GM23338 (cell line): ENCODE measurements around the gene CHTF8. TPM values are rescaled to one million over a fixed set of nuclear protein-coding genes. Genes with fewer than 3 reads are reported as not detected.

ENCODE experiments used
- ATAC-seq: fragments of 200-7000 bp; cut with Tn5 transposase; 3 replicates; pipeline ENCODE4 v1.9.1; 2020
- DNase-seq: peaks from one replicate; pipeline ENCODE4 v3.0.0-alpha.2; 2015; ENCODE audit warnings: low spot score
- H2AFZ ChIP-seq: fragments of 200-600 bp; sonication (generic); 2 replicates; pipeline ENCODE4 v1.8.0; 2016; ENCODE audit warnings: antibody characterized with exemption, mild to moderate bottlenecking, moderate library complexity
- H3F3A ChIP-seq: fragments of 200-600 bp; sonication (generic); replicated peaks from 2 replicates; pipeline ENCODE4 v1.8.0; 2017; ENCODE audit warnings: antibody characterized with exemption, mixed run types, low read depth
- H3K27ac ChIP-seq: fragments of 200-600 bp; sonication (generic); 2 replicates; pipeline ENCODE4 v1.6.1; 2016; ENCODE audit warnings: low read depth
- H3K27me3 ChIP-seq: fragments of 200-600 bp; sonication (generic); 2 replicates; pipeline ENCODE4 v1.8.0; 2016; ENCODE audit warnings: mild to moderate bottlenecking, mixed run types, moderate library complexity; ENCODE audit not compliant: insufficient read depth
- H3K36me3 ChIP-seq: fragments of 200-600 bp; sonication (generic); 2 replicates; pipeline ENCODE4 v1.8.0; 2016; ENCODE audit warnings: mild to moderate bottlenecking; ENCODE audit not compliant: insufficient read depth
- H3K4me1 ChIP-seq: fragments of 200-600 bp; sonication (generic); 2 replicates; pipeline ENCODE4 v1.8.0; 2016; ENCODE audit warnings: mild to moderate bottlenecking, moderate library complexity; ENCODE audit not compliant: insufficient read depth
- H3K4me2 ChIP-seq: fragments of 200-600 bp; sonication (generic); 2 replicates; pipeline ENCODE4 v1.7.1; 2017; ENCODE audit warnings: mixed run types
- H3K4me3 ChIP-seq: fragments of 200-600 bp; sonication (generic); 2 replicates; pipeline ENCODE4 v1.6.1; 2016; ENCODE audit warnings: mixed run types
- H3K79me2 ChIP-seq: fragments of 200-600 bp; sonication (generic); replicated peaks from 2 replicates; pipeline ENCODE4 v1.8.0; 2017; ENCODE audit warnings: mild to moderate bottlenecking; ENCODE audit not compliant: insufficient read depth
- H3K9me2 ChIP-seq: fragments of 200-600 bp; sonication (generic); 2 replicates; pipeline ENCODE4 v1.8.0; 2017; ENCODE audit not compliant: insufficient read depth
- H4K20me1 ChIP-seq: fragments of 200-600 bp; sonication (generic); replicated peaks from 2 replicates; pipeline ENCODE4 v1.8.0; 2017; ENCODE audit warnings: mild to moderate bottlenecking; ENCODE audit not compliant: insufficient read depth
- H3K27ac Mint-ChIP-seq: 2 replicates; pipeline ENCODE4 v1.8.0; 2020; ENCODE audit warnings: inconsistent platforms, mild to moderate bottlenecking, moderate library complexity, mixed read lengths
- H3K27me3 Mint-ChIP-seq: 3 replicates; pipeline ENCODE4 v1.8.0; 2022; ENCODE audit warnings: low read depth, mild to moderate bottlenecking, moderate library complexity, mixed read lengths, inconsistent platforms; ENCODE audit not compliant: insufficient read depth, poor library complexity
- H3K36me3 Mint-ChIP-seq: 3 replicates; pipeline ENCODE4 v1.8.0; 2021; ENCODE audit warnings: low read depth, mild to moderate bottlenecking, inconsistent platforms, moderate library complexity, mixed read lengths
- H3K4me1 Mint-ChIP-seq: 3 replicates; pipeline ENCODE4 v1.8.0; 2020; ENCODE audit warnings: mild to moderate bottlenecking, inconsistent platforms, mixed read lengths
- H3K4me3 Mint-ChIP-seq: 3 replicates; pipeline ENCODE4 v1.8.0; 2021; ENCODE audit warnings: moderate library complexity, mild to moderate bottlenecking, inconsistent platforms, mixed read lengths
- H3K9me3 Mint-ChIP-seq: 3 replicates; pipeline ENCODE4 v1.8.0; 2020; ENCODE audit warnings: moderate library complexity, mild to moderate bottlenecking, inconsistent platforms, mixed read lengths
- CREB1 ChIP-seq: fragments of 250-450 bp; sonication (Bioruptor Pico); IDR thresholded peaks from 2 replicates; pipeline ENCODE4 v1.5.0; 2020; ENCODE audit warnings: low read depth, mild to moderate bottlenecking, moderate library complexity
- EZH2 ChIP-seq: fragments of 200-600 bp; sonication (generic); IDR thresholded peaks from one replicate; pipeline ENCODE4 v1.8.0; 2017; ENCODE audit warnings: antibody characterized with exemption, mild to moderate bottlenecking, low read depth; ENCODE audit not compliant: unreplicated experiment
- JUNB ChIP-seq: IDR thresholded peaks from one replicate; pipeline ENCODE4 v1.6.1; 2016; ENCODE audit warnings: antibody characterized with exemption; ENCODE audit not compliant: unreplicated experiment
- NANOG ChIP-seq: IDR thresholded peaks from 2 replicates; pipeline ENCODE4 v1.6.1; 2016; ENCODE audit warnings: antibody characterized with exemption, borderline replicate concordance
- POLR2AphosphoS5 ChIP-seq: IDR thresholded peaks from 2 replicates; pipeline ENCODE4 v1.6.1; 2016; ENCODE audit warnings: antibody characterized with exemption, low read depth
- STAT1 ChIP-seq: IDR thresholded peaks from one replicate; pipeline ENCODE4 v1.6.1; 2016; ENCODE audit warnings: antibody characterized with exemption; ENCODE audit not compliant: unreplicated experiment
- ZNF114 ChIP-seq: fragments of 250-450 bp; sonication (Bioruptor Pico); IDR thresholded peaks from 2 replicates; pipeline ENCODE4 v1.5.0; 2020; ENCODE audit warnings: mild to moderate bottlenecking, moderate library complexity
- ZNF331 ChIP-seq: fragments of 250-450 bp; sonication (Bioruptor Pico); IDR thresholded peaks from 2 replicates; pipeline ENCODE4 v1.5.0; 2020; ENCODE audit warnings: low read depth, mild to moderate bottlenecking, moderate library complexity
- polyA plus RNA-seq: library from polyadenylated mRNA; unstranded; fragments of >200 nt; fragmentation: Nextera tagmentation; extraction: Ambion mirVana; gene quantifications from 2 replicates; pipeline ENCODE4 v1.2.1, GENCODE V29; 2016
- total RNA-seq: library from RNA; depleted of rRNA; stranded (reverse); fragments of >200 nt; shearing (Covaris generic); gene quantifications from 2 replicates; pipeline ENCODE4 v1.2.3, GENCODE V29; 2014
- TF ChIP-seq, protein P1 (sequence below): IDR thresholded peaks from one replicate; pipeline ENCODE4 v1.6.1; 2018; ENCODE audit warnings: antibody characterized with exemption; ENCODE audit not compliant: unreplicated experiment
- TF ChIP-seq, protein P2 (sequence below), 2 experiments: fragments of 200-600 bp in 1 of 2; sonication (generic) in 1 of 2; conservative IDR thresholded peaks; 2 replicates each; pipeline versions ENCODE4 v1.5.1 to v1.6.1; 2016 to 2017; ENCODE audit warnings: antibody characterized with exemption in 2 of 2, low read depth in 2 of 2, mild to moderate bottlenecking in 2 of 2, moderate library complexity in 1 of 2
- TF ChIP-seq, protein P3 (sequence below): IDR thresholded peaks from 2 replicates; pipeline ENCODE4 v1.6.1; 2016; ENCODE audit warnings: antibody characterized with exemption

The CHTF8 gene
- total and polyA plus RNA-seq, 2 experiments from 2014 or later: 24.4 to 155 TPM

DNA sequence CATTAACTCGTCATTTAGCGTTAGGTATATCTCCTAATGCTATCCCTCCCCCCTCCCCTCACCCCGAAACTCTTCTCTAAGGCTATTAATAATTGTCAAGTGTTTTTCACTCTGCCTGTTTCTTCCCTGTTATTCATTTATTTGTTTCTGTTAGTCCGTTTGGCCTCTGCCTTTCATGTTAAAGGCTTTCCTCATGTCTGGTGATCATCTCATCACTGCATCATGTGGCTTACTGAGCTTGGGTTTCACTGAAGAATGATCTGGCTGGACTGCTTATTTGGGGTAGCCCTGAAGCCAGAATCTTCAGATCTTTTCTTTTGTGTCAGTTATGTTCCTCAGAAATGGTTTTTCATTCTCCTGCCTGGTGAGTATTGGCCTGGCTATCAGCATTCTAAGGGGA is 9.5 kb upstream of the CHTF8 start:
- Mint-ChIP-seq H3K4me1 (no peaks in the 10 kb centered on the region), H3K9me3 (no peaks in the 10 kb centered on the region), H3K27ac (no peak overlapping the region), H3K27me3 (no peaks in the 10 kb centered on the region), H3K36me3 (peaks cover 86% of the 10 kb centered on the region), H3K4me3 (no peak overlapping the region)
- DNase-seq: no peak
- Histone ChIP-seq H3K27me3 (no peaks in the 10 kb centered on the region), H3K4me1 (no peaks in the 10 kb centered on the region), H2AFZ (no peak overlapping the region), H3K36me3 (peaks cover 89% of the 10 kb centered on the region), H3K4me3 (no peak overlapping the region), H3F3A (peaks cover 27% of the 10 kb centered on the region), H3K9me2 (no peaks in the 10 kb centered on the region), H3K79me2 (peaks cover 75% of the 10 kb centered on the region), H3K4me2 (no peak overlapping the region), H3K27ac (no peak overlapping the region), H4K20me1 (peaks cover 27% of the 10 kb centered on the region)
- TF ChIP-seq JUNB: no peak
- ATAC-seq: no peak

DNA sequence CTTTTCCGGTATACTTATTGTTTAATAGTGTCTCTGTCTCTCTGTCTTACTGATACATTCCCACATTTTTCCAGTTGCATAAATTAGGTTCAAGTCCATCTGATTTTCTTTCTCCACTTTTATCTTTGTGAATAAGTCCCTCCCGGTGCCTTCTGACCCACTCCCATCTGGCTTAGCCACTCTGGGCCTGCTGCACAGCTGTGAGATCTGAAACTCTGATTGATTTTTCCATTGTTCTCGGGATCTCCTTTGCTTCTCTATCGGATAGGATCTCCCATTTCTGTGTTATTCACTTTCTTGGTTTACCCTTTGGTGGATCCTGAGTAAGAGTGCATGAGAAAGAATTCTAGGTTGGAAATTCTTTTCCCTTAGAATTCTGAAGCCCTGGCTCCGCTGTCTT is 8.6 kb upstream of the CHTF8 start:
- Mint-ChIP-seq H3K4me3 (no peak overlapping the region), H3K27ac (no peak overlapping the region), H3K4me1 (no peaks in the 10 kb centered on the region), H3K36me3 (peaks cover 90% of the 10 kb centered on the region), H3K27me3 (no peaks in the 10 kb centered on the region), H3K9me3 (no peaks in the 10 kb centered on the region)
- no peak overlapping the region for H2AFZ ChIP-seq
- no peak overlapping the region for H3K4me2 ChIP-seq
- peaks cover 80% of the 10 kb centered on the region for H3K79me2 ChIP-seq
- no peaks in the 10 kb centered on the region for H3K9me2 ChIP-seq
- H4K20me1 ChIP-seq: peaks cover 31% of the 10 kb centered on the region
- H3K4me1 ChIP-seq: no peaks in the 10 kb centered on the region
- DNase-seq (no peak), ATAC-seq (no peak)
- H3F3A ChIP-seq: peaks cover 30% of the 10 kb centered on the region
- H3K27me3 ChIP-seq: no peaks in the 10 kb centered on the region
- no peak overlapping the region for H3K27ac ChIP-seq
- no peak overlapping the region for H3K4me3 ChIP-seq
- H3K36me3 ChIP-seq: peaks cover 92% of the 10 kb centered on the region
- TF ChIP-seq STAT1: no peak
- TF ChIP-seq, protein P1, sequence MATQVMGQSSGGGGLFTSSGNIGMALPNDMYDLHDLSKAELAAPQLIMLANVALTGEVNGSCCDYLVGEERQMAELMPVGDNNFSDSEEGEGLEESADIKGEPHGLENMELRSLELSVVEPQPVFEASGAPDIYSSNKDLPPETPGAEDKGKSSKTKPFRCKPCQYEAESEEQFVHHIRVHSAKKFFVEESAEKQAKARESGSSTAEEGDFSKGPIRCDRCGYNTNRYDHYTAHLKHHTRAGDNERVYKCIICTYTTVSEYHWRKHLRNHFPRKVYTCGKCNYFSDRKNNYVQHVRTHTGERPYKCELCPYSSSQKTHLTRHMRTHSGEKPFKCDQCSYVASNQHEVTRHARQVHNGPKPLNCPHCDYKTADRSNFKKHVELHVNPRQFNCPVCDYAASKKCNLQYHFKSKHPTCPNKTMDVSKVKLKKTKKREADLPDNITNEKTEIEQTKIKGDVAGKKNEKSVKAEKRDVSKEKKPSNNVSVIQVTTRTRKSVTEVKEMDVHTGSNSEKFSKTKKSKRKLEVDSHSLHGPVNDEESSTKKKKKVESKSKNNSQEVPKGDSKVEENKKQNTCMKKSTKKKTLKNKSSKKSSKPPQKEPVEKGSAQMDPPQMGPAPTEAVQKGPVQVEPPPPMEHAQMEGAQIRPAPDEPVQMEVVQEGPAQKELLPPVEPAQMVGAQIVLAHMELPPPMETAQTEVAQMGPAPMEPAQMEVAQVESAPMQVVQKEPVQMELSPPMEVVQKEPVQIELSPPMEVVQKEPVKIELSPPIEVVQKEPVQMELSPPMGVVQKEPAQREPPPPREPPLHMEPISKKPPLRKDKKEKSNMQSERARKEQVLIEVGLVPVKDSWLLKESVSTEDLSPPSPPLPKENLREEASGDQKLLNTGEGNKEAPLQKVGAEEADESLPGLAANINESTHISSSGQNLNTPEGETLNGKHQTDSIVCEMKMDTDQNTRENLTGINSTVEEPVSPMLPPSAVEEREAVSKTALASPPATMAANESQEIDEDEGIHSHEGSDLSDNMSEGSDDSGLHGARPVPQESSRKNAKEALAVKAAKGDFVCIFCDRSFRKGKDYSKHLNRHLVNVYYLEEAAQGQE: no peak
- no peak for TF ChIP-seq EZH2
- TF ChIP-seq, protein P2, sequence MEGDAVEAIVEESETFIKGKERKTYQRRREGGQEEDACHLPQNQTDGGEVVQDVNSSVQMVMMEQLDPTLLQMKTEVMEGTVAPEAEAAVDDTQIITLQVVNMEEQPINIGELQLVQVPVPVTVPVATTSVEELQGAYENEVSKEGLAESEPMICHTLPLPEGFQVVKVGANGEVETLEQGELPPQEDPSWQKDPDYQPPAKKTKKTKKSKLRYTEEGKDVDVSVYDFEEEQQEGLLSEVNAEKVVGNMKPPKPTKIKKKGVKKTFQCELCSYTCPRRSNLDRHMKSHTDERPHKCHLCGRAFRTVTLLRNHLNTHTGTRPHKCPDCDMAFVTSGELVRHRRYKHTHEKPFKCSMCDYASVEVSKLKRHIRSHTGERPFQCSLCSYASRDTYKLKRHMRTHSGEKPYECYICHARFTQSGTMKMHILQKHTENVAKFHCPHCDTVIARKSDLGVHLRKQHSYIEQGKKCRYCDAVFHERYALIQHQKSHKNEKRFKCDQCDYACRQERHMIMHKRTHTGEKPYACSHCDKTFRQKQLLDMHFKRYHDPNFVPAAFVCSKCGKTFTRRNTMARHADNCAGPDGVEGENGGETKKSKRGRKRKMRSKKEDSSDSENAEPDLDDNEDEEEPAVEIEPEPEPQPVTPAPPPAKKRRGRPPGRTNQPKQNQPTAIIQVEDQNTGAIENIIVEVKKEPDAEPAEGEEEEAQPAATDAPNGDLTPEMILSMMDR (conservative IDR thresholded peaks at IDR 0.05; ENCODE audit: low read depth in 2 of 2): no peak
- TF ChIP-seq ZNF331 (CRISPR knock-in tag): no peak
- no peak for TF ChIP-seq JUNB
- TF ChIP-seq, protein P3, sequence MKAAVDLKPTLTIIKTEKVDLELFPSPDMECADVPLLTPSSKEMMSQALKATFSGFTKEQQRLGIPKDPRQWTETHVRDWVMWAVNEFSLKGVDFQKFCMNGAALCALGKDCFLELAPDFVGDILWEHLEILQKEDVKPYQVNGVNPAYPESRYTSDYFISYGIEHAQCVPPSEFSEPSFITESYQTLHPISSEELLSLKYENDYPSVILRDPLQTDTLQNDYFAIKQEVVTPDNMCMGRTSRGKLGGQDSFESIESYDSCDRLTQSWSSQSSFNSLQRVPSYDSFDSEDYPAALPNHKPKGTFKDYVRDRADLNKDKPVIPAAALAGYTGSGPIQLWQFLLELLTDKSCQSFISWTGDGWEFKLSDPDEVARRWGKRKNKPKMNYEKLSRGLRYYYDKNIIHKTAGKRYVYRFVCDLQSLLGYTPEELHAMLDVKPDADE: no peak
- no peak for TF ChIP-seq ZNF114 (CRISPR knock-in tag)
- TF ChIP-seq NANOG: no peak
- no peak for TF ChIP-seq POLR2AphosphoS5
- no peak for TF ChIP-seq CREB1 (CRISPR knock-in tag)
